Mesothelial cell of epicardium (in vitro differentiated cells): ENCODE measurements around the gene RDH8. TPM values are rescaled to one million over a fixed set of nuclear protein-coding genes. Genes with fewer than 3 reads are reported as not detected.

Experiments
- DNase-seq, 2 experiments: peaks; one replicate each; pipeline ENCODE4 v3.0.0; 2021; ENCODE audit warnings: low spot score in 2 of 2; ENCODE audit not compliant: unreplicated experiment in 2 of 2
- H3K27ac Mint-ChIP-seq: 2 replicates; pipeline ENCODE4 v1.8.0; 2021; ENCODE audit warnings: mixed read lengths
- H3K27me3 Mint-ChIP-seq: 2 replicates; pipeline ENCODE4 v1.8.0; 2021; ENCODE audit warnings: low read depth, mixed read lengths
- H3K36me3 Mint-ChIP-seq: 2 replicates; pipeline ENCODE4 v1.8.0; 2021; ENCODE audit warnings: mixed read lengths
- H3K4me1 Mint-ChIP-seq: 2 replicates; pipeline ENCODE4 v1.8.0; 2021; ENCODE audit warnings: mixed read lengths
- H3K4me3 Mint-ChIP-seq: 2 replicates; pipeline ENCODE4 v1.8.0; 2021; ENCODE audit warnings: mild to moderate bottlenecking, moderate library complexity, mixed read lengths
- H3K9me3 Mint-ChIP-seq: 2 replicates; pipeline ENCODE4 v1.8.0; 2021; ENCODE audit warnings: mixed read lengths
- CTCF ChIP-seq: fragments of 200-600 bp; sonication (generic); IDR thresholded peaks from one replicate; pipeline ENCODE4 v1.5.0; 2021; ENCODE audit warnings: antibody characterized with exemption; ENCODE audit not compliant: unreplicated experiment
- total RNA-seq: library from RNA; stranded (reverse); gene quantifications from 3 replicates; pipeline ENCODE4 v1.2.1, GENCODE V29; 2021

Gene RDH8
- total RNA-seq, 1 donor from 2014 or later: not detected

- TF ChIP-seq CTCF: no peak
- Mint-ChIP-seq H3K36me3 (no peaks in the 10 kb centered on the region), H3K9me3 (no peaks in the 10 kb centered on the region), H3K4me3 (no peak overlapping the region), H3K27ac (no peak overlapping the region), H3K4me1 (no peaks in the 10 kb centered on the region), H3K27me3 (peaks cover 73% of the 10 kb centered on the region)
- no peak for DNase-seq
These were observed 24.5 kb downstream of the RDH8 start for GRCh38 chr19:10037809-10038208.

- H3K4me3 Mint-ChIP-seq: no peak overlapping the region
- no peak overlapping the region for H3K27ac Mint-ChIP-seq
- no peaks in the 10 kb centered on the region for H3K4me1 Mint-ChIP-seq
- no peaks in the 10 kb centered on the region for H3K36me3 Mint-ChIP-seq
- TF ChIP-seq CTCF: no peak
- DNase-seq: no peak
- no peaks in the 10 kb centered on the region for H3K9me3 Mint-ChIP-seq
- peaks cover 66% of the 10 kb centered on the region for H3K27me3 Mint-ChIP-seq
These were observed 30.1 kb downstream of the RDH8 start for GRCh38 chr19:10043286-10043927.

GRCh38 chr19:10044390-10044789 lies 31.1 kb downstream of the RDH8 start:
- Mint-ChIP-seq H3K27ac (no peak overlapping the region), H3K27me3 (peaks cover 63% of the 10 kb centered on the region)

GRCh38 chr19:10045371-10045770 lies 32.1 kb downstream of the RDH8 start:
- Mint-ChIP-seq H3K4me1 (no peaks in the 10 kb centered on the region), H3K9me3 (no peaks in the 10 kb centered on the region), H3K27me3 (peaks cover 64% of the 10 kb centered on the region), H3K36me3 (no peaks in the 10 kb centered on the region), H3K27ac (no peak overlapping the region), H3K4me3 (no peak overlapping the region)
- TF ChIP-seq CTCF: no peak
- no peak for DNase-seq

More at GRCh38 chr19:10044390-10044789, 31.1 kb downstream of the RDH8 start:
- Mint-ChIP-seq H3K36me3 (no peaks in the 10 kb centered on the region), H3K4me3 (no peak overlapping the region), H3K4me1 (no peaks in the 10 kb centered on the region), H3K9me3 (no peaks in the 10 kb centered on the region)
- no peak for TF ChIP-seq CTCF
- no peak for DNase-seq

GRCh38 chr19:10049626-10050025 lies 36.3 kb downstream of the RDH8 start:
- Mint-ChIP-seq H3K36me3 (no peaks in the 10 kb centered on the region), H3K27ac (no peak overlapping the region), H3K9me3 (no peaks in the 10 kb centered on the region), H3K4me1 (no peaks in the 10 kb centered on the region), H3K27me3 (peaks cover 48% of the 10 kb centered on the region), H3K4me3 (no peak overlapping the region)
- no peak for DNase-seq
- no peak for TF ChIP-seq CTCF
